ENCODE measurements around the gene ITGA4. TPM values are rescaled to one million over a fixed set of nuclear protein-coding genes. Genes with fewer than 3 reads are reported as not detected.

Gene ITGA4
- total RNA-seq, 1 donor from 2014 or later = 24.0 TPM

DNA sequence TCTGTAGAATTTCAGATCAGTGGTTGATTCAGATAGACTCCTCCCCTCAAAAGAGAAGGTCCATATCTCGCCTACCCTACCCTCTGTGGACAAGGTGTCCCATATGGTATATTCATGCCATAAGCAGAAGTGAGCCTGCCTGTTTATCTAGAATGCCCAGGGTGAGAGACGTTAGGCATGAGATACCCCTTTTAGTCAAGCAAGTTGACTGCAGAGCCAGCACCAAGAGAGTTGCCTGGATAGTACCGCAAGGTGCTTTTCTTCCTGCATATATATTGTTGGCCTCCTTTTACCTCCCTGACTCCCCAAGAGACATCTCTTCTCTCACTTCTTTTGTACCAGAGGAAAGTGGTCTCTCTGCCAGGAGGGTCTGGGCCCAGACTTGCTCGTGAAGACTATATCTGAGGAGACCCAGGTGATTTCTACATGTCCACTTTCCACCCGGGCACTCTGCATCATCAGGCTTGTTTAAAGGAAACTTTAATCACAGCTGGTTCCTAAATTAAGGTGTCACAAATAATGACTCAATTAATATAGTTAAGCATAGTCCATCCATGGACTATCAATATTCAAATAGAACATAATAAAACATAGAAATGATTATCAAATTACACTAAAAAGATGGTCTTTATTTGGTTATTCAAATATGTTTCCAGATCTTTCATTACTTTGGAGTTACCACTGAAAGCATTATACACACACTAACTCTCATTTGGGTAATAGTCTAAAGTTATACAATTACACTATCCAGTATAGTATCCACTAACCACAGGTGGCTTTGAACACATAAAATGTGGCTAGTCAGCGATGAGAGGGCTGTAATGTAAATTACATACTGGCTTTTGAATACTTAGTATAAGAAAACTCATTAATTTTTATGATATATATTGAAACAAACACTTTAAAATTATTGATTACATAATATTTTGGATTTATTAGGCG, 4.1 kb downstream of the ITGA4 start:
- DNase-seq (no peak), ATAC-seq (no peak)
- H3K36me3 ChIP-seq = no peaks in the 10 kb centered on the region
- intact Hi-C loops (cut with DNase I) = loop anchor here (10.0 kb wide), 1 partner anchor 357 kb away; no protein-coding TSS in a partner anchor
- no peaks in the 10 kb centered on the region for H3K9me3 ChIP-seq
- peaks cover 9% of the 10 kb centered on the region for H3K27me3 ChIP-seq (ENCODE audit: low read depth)
- no peak for TF ChIP-seq CTCF (IDR thresholded peaks at IDR 0.05)
- no peak overlapping the region for H3K27ac ChIP-seq
- H3K4me3 ChIP-seq = peak overlapping the region; percentile 27
- H3K4me1 ChIP-seq = peaks cover 32% of the 10 kb centered on the region

GRCh38 chr2:181462033-181462432, 4.8 kb downstream of the ITGA4 start:
- intact Hi-C loops (cut with DNase I) = loop anchor here (10.0 kb wide), 1 partner anchor 357 kb away; no protein-coding TSS in a partner anchor
- no peak for TF ChIP-seq CTCF (IDR thresholded peaks at IDR 0.05)
- no peak for ATAC-seq

GRCh38 chr2:181463588-181463987, 6.4 kb downstream of the ITGA4 start:
- Histone ChIP-seq H3K4me1 (peaks cover 16% of the 10 kb centered on the region), H3K27me3 (ENCODE audit: low read depth) (no peaks in the 10 kb centered on the region), H3K36me3 (no peaks in the 10 kb centered on the region), H3K27ac (no peak overlapping the region), H3K4me3 (no peak overlapping the region), H3K9me3 (no peaks in the 10 kb centered on the region)
- DNase-seq = no peak
- intact Hi-C loops (cut with DNase I) = loop anchor here (10.0 kb wide), 1 partner anchor 359 kb away; no protein-coding TSS in a partner anchor
- no peak for TF ChIP-seq CTCF (IDR thresholded peaks at IDR 0.05)
- no peak for ATAC-seq

More at GRCh38 chr2:181462033-181462432, 4.8 kb downstream of the ITGA4 start:
- H3K27me3 ChIP-seq (ENCODE audit: low read depth) = peaks cover 2% of the 10 kb centered on the region
- peaks cover 25% of the 10 kb centered on the region for H3K4me1 ChIP-seq
- DNase-seq = no peak
- H3K4me3 ChIP-seq = peak overlapping the region; percentile 27
- no peaks in the 10 kb centered on the region for H3K36me3 ChIP-seq
- no peak overlapping the region for H3K27ac ChIP-seq
- no peaks in the 10 kb centered on the region for H3K9me3 ChIP-seq

DNA sequence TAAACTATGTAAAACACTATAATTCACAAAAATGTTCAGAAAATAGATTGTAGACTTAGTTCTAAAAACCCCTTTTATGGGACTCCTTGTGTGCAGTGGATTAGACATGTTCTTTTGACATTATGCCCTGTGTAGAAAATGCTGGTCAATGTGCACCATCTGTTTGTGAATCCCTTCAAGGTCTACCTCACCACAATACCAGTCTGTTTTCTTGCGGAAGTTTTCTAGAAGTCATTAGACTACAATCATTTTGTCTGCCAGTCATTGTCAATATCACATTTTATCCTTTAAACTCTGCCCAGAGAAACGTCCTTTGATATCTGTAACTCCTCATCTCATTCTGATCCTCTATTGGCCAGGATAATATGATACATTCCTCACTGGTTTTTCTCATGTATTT, 7.8 kb downstream of the ITGA4 start:
- ATAC-seq (no peak), DNase-seq (no peak)
- Histone ChIP-seq H3K4me1 (peaks cover 16% of the 10 kb centered on the region), H3K27me3 (ENCODE audit: low read depth) (no peaks in the 10 kb centered on the region), H3K36me3 (no peaks in the 10 kb centered on the region), H3K9me3 (no peaks in the 10 kb centered on the region), H3K4me3 (no peak overlapping the region), H3K27ac (no peak overlapping the region)
- TF ChIP-seq CTCF (IDR thresholded peaks at IDR 0.05) = no peak
- intact Hi-C loops (cut with DNase I) = loop anchor here (10.0 kb wide), 1 partner anchor 360 kb away; no protein-coding TSS in a partner anchor

- no peaks in the 10 kb centered on the region for H3K9me3 ChIP-seq
- ATAC-seq (no peak), DNase-seq (no peak)
- H3K4me1 ChIP-seq = peaks cover 15% of the 10 kb centered on the region
- H3K27ac ChIP-seq = no peak overlapping the region
- H3K36me3 ChIP-seq = no peaks in the 10 kb centered on the region
- intact Hi-C loops (cut with DNase I) = loop anchor here (10.0 kb wide), 1 partner anchor 361 kb away; no protein-coding TSS in a partner anchor
- H3K27me3 ChIP-seq (ENCODE audit: low read depth) = no peaks in the 10 kb centered on the region
- TF ChIP-seq CTCF (IDR thresholded peaks at IDR 0.05) = no peak
- H3K4me3 ChIP-seq = no peak overlapping the region
These were observed 8.6 kb downstream of the ITGA4 start for GRCh38 chr2:181465676-181466375.

Measured in lower lobe of right lung (tissue), 2 donors.